ENCODE results near the gene NDFIP1. TPM values are rescaled to one million over a fixed set of nuclear protein-coding genes. Genes with fewer than 3 reads are reported as not detected.

NDFIP1 gene, protein sequence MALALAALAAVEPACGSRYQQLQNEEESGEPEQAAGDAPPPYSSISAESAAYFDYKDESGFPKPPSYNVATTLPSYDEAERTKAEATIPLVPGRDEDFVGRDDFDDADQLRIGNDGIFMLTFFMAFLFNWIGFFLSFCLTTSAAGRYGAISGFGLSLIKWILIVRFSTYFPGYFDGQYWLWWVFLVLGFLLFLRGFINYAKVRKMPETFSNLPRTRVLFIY
- 100 to 1,000 TPM in 3 of 9 donors, 10 to 100 TPM in 6; 70.6 to 313 (median 89.4) TPM for total RNA-seq
- 100 to 1,000 TPM in 1 of 3 donors, 10 to 100 TPM in 2; 26.7 to 121 (median 31.5) TPM for polyA plus RNA-seq
- long read RNA-seq, donor 1, full-length matches to known transcripts: 122 of 240 reads
- long read RNA-seq, donor 1, partial matches to known transcripts: 118 of 240 reads
- long read RNA-seq, donor 1, other reads (novel, unspliced or antisense): 0 of 240 reads
- long read RNA-seq, donor 2, full-length matches to known transcripts: 96 of 159 reads
- long read RNA-seq, donor 2, partial matches to known transcripts: 63 of 159 reads
- long read RNA-seq, donor 2, other reads (novel, unspliced or antisense): 0 of 159 reads
- long read RNA-seq, donor 3, full-length matches to known transcripts: 96 of 116 reads
- long read RNA-seq, donor 3, partial matches to known transcripts: 20 of 116 reads
- long read RNA-seq, donor 3, other reads (novel, unspliced or antisense): 0 of 116 reads
- long read RNA-seq, donor 4, full-length matches to known transcripts: 92 of 95 reads
- long read RNA-seq, donor 4, partial matches to known transcripts: 0 of 95 reads
- long read RNA-seq, donor 4, other reads (novel, unspliced or antisense): 3 of 95 reads
- long read RNA-seq, donor 5, full-length matches to known transcripts: 272 of 287 reads
- long read RNA-seq, donor 5, partial matches to known transcripts: 3 of 287 reads
- long read RNA-seq, donor 5, other reads (novel, unspliced or antisense): 12 of 287 reads
- long read RNA-seq, donor 6, full-length matches to known transcripts: 48 of 50 reads
- long read RNA-seq, donor 6, partial matches to known transcripts: 0 of 50 reads
- long read RNA-seq, donor 6, other reads (novel, unspliced or antisense): 2 of 50 reads
- long read RNA-seq, donor 7, full-length matches to known transcripts: 27 of 93 reads
- long read RNA-seq, donor 7, partial matches to known transcripts: 66 of 93 reads
- long read RNA-seq, donor 7, other reads (novel, unspliced or antisense): 0 of 93 reads
- long read RNA-seq, donor 8, full-length matches to known transcripts: 144 of 289 reads
- long read RNA-seq, donor 8, partial matches to known transcripts: 140 of 289 reads
- long read RNA-seq, donor 8, other reads (novel, unspliced or antisense): 5 of 289 reads
- long read RNA-seq, donor 9, full-length matches to known transcripts: 103 of 210 reads
- long read RNA-seq, donor 9, partial matches to known transcripts: 102 of 210 reads
- long read RNA-seq, donor 9, other reads (novel, unspliced or antisense): 5 of 210 reads
- long read RNA-seq, donor 10, full-length matches to known transcripts: 49 of 108 reads
- long read RNA-seq, donor 10, partial matches to known transcripts: 59 of 108 reads
- long read RNA-seq, donor 10, other reads (novel, unspliced or antisense): 0 of 108 reads

DNA sequence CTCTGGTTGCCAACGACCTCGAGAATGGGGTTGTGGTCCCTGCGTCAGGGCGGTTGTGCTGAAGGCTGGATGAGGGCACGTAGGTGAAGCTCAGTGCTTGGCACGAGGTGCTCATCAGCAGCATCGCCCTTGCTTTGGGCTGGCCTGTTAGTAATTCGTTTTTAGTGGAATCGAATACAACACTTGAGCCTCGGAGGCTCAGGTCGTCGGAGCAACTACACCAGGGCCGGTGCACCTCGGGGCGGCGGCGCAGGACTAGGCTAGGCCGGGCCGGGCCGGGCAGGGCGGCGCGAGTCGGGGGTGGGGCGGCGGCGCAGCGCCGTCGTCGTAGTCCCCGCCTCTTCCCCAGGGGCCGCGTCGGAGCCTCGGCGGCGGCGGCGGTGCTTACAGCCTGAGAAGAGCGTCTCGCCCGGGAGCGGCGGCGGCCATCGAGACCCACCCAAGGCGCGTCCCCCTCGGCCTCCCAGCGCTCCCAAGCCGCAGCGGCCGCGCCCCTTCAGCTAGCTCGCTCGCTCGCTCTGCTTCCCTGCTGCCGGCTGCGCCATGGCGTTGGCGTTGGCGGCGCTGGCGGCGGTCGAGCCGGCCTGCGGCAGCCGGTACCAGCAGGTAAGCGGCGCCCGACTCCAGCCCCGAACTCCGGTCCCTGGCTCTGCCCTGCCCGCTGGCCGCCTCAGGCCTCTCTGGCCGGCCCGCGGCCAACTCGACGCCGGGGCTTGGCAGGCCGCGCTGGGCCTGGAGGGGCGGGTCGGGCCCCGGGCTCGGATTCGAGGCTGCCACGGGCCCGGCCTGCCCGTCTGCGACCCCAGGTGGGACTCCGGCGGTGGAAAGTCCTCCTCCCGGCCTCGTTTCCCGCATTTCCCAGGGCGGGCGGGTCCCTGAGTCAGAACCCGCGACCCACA lies at the start of gene NDFIP1:
Gene NDFIP1 (plus strand): TSS at position 348 of the 899 bp plus-strand sequence. CDS start 196 bp downstream, at position 544.
- peak; percentile 82 to 89 (median 84) for DNase-seq
- peaks cover 20 to 36% of the 10 kb centered on the region in 2 donors for H3K4me1 ChIP-seq (replicated peaks in 1 of 2)
- intact Hi-C loops (cut with DNase I): loop anchor here in 1 of 2 donors (2.0 kb wide), 1 partner anchor 34 kb away; no protein-coding TSS in a partner anchor
- WGBS, 4 donors: 0 to 1% (median 0%) methylated on average over 10 to 103 of the region's 103 CpGs
- peak within 1 kb of the TSS; percentile 86 to 99 (median 98) for H3K27ac ChIP-seq
- TF ChIP-seq POLR2A (IDR thresholded peaks at IDR 0.05) (peak; percentile 88 to 97), CTCF (IDR thresholded peaks at IDR 0.05) (peak in 3 of 6 experiments; percentile 15 to 21 (median 21))
- no peaks in the 10 kb centered on the region for H3K27me3 ChIP-seq
- H3K4me3 ChIP-seq: peak within 1 kb of the TSS; percentile 37 to 93 (median 74)
- H3K9me3 ChIP-seq (replicated peaks in 1 of 3): no peaks in the 10 kb centered on the region
- no peaks in the 10 kb centered on the region for H3K36me3 ChIP-seq (replicated peaks in 1 of 2)

GRCh38 chr5:142059304-142059940 lies 49.2 kb upstream of the NDFIP1 start:
- 64 to 84% (median 73%) methylated on average over 1 of the region's 1 CpG for WGBS, 4 donors

More at GRCh38 chr5:142059304-142059940, 49.2 kb upstream of the NDFIP1 start:
- H3K9me3 ChIP-seq (replicated peaks in 1 of 3): no peaks in the 10 kb centered on the region
- no peak overlapping the region for H3K27ac ChIP-seq
- H3K36me3 ChIP-seq (replicated peaks in 1 of 2): no peaks in the 10 kb centered on the region
- no peak overlapping the region for H3K4me3 ChIP-seq
- intact Hi-C loops (cut with DNase I): no loop called here
- DNase-seq: peak in 6 of 7 donors; percentile 63 to 81 (median 72)
- H3K27me3 ChIP-seq: no peaks in the 10 kb centered on the region
- peaks cover 6 to 24% of the 10 kb centered on the region in 2 donors for H3K4me1 ChIP-seq (replicated peaks in 1 of 2)
- TF ChIP-seq CTCF (IDR thresholded peaks at IDR 0.05): peak in 5 of 6 experiments; percentile 25 to 49 (median 39)
- TF ChIP-seq POLR2A (IDR thresholded peaks at IDR 0.05): no peak

Data from adrenal gland (tissue), 19 donors.